OCI-LY7 (cell line): Measurements from ENCODE around the gene FKBP2. TPM values are rescaled to one million over a fixed set of nuclear protein-coding genes. Genes with fewer than 3 reads are reported as not detected.
A peak's percentile ranks its signal among the peaks of the same experiment; 100 is the strongest.

Experiments used
- BruUV-seq: library from RNA; stranded (reverse); fragments of 400-500 nt; replicated peaks from 2 replicates; lab custom pipeline; 2021; lab: Mats Ljungman, UMichigan
- CTCF ChIA-PET: fragments of 300-600 bp; sonication (Branson Sonifier 250); formaldehyde crosslinking; loops from one replicate; lab custom pipeline; 2022; ENCODE audit warnings: antibody characterized with exemption; ENCODE audit not compliant: unreplicated experiment; lab: Charles Lee
- POLR2A ChIA-PET: fragments of 300-600 bp; sonication (Branson Sonifier 250); formaldehyde crosslinking; loops from one replicate; lab custom pipeline; 2022; ENCODE audit warnings: antibody characterized with exemption; lab: Charles Lee
- DNase-seq: peaks from one replicate; pipeline ENCODE4 v3.0.0-alpha.2; 2015; ENCODE audit warnings: low spot score
- H2AFZ ChIP-seq: fragments of 200-600 bp; sonication (generic), shearing (Covaris generic); 2 replicates; pipeline ENCODE4 v1.6.1; 2014; ENCODE audit warnings: mild to moderate bottlenecking, antibody characterized with exemption, low read length, moderate library complexity
- H3K27ac ChIP-seq: fragments of 200-600 bp; sonication (generic); 2 replicates; pipeline ENCODE4 v1.5.1; 2014; ENCODE audit warnings: mixed run types, low read depth, mild to moderate bottlenecking, moderate library complexity, low read length, inconsistent platforms; ENCODE audit not compliant: poor library complexity, severe bottlenecking
- H3K36me3 ChIP-seq: fragments of 200-600 bp; sonication (generic); 2 replicates; pipeline ENCODE4 v1.6.1; 2014; ENCODE audit warnings: mild to moderate bottlenecking, antibody characterized with exemption, low read length, moderate library complexity, mixed read lengths; ENCODE audit not compliant: insufficient read depth
- H3K4me1 ChIP-seq: fragments of 200-600 bp; sonication (generic); 2 replicates; pipeline ENCODE4 v1.5.1; 2014; ENCODE audit warnings: mild to moderate bottlenecking, low read length; ENCODE audit not compliant: insufficient read depth, poor library complexity, severe bottlenecking
- H3K4me2 ChIP-seq: fragments of 200-600 bp; sonication (generic); 2 replicates; pipeline ENCODE4 v1.6.1; 2014; ENCODE audit warnings: mild to moderate bottlenecking, low read length
- H3K4me3 ChIP-seq: fragments of 200-600 bp; sonication (generic); 2 replicates; pipeline ENCODE4 v1.5.1; 2014; ENCODE audit warnings: mild to moderate bottlenecking, low read depth, low read length; ENCODE audit not compliant: poor library complexity, severe bottlenecking
- H3K79me2 ChIP-seq: fragments of 200-600 bp; sonication (generic); 2 replicates; pipeline ENCODE4 v1.6.1; 2016; ENCODE audit warnings: low read depth, mild to moderate bottlenecking, low read length, moderate library complexity, mixed read lengths; ENCODE audit not compliant: insufficient read depth
- H3K9me2 ChIP-seq: fragments of 200-600 bp; sonication (generic); 2 replicates; pipeline ENCODE4 v1.6.1; 2016; ENCODE audit warnings: mild to moderate bottlenecking, low read length, mixed read lengths; ENCODE audit not compliant: insufficient read depth
- H3K9me3 ChIP-seq: fragments of 200-600 bp; sonication (generic); 2 replicates; pipeline ENCODE4 v1.6.1; 2014; ENCODE audit warnings: mild to moderate bottlenecking, mixed run types, low read length, mixed read lengths
- H4K20me1 ChIP-seq: fragments of 200-600 bp; sonication (generic); 2 replicates; pipeline ENCODE4 v1.6.1; 2014; ENCODE audit warnings: mild to moderate bottlenecking, antibody characterized with exemption, low read length, moderate library complexity, mixed read lengths; ENCODE audit not compliant: insufficient read depth
- EZH2phosphoT487 ChIP-seq: fragments of 200-600 bp; sonication (generic); IDR thresholded peaks from 2 replicates; pipeline ENCODE4 v1.6.1; 2018; ENCODE audit warnings: low read depth, borderline replicate concordance, mild to moderate bottlenecking, mixed run types, antibody characterized with exemption, low read length, moderate library complexity, mixed read lengths
- intact Hi-C: fragments of 100-400 bp; cut with micrococcal nuclease; formaldehyde crosslinking; loops from one replicate; pipeline ENCODE4 v1.10.0; 2022; ENCODE audit not compliant: unreplicated experiment
- total RNA-seq, 2 experiments: library from RNA; depleted of rRNA in 1 of 2; stranded (reverse); fragments of >200 nt in 1 of 2; shearing (Covaris generic) in 1 of 2; gene quantifications; 2 replicates each; pipeline ENCODE4 v1.2.3, GENCODE V29; 2014 to 2022
- TF ChIP-seq, protein P1 (sequence below): fragments of 200-600 bp; sonication (generic); conservative IDR thresholded peaks from 2 replicates; pipeline ENCODE4 v1.5.1; 2014; ENCODE audit warnings: mild to moderate bottlenecking, antibody characterized with exemption, low read length, moderate library complexity, mixed read lengths

Gene FKBP2
- total RNA-seq, 2 experiments from 2014 or later = 45.5 to 57.3 TPM

- DNase-seq = peak; percentile 98
Measured at GRCh38 chr11:64241491-64242374, 838 bp downstream of the FKBP2 start.

DNA sequence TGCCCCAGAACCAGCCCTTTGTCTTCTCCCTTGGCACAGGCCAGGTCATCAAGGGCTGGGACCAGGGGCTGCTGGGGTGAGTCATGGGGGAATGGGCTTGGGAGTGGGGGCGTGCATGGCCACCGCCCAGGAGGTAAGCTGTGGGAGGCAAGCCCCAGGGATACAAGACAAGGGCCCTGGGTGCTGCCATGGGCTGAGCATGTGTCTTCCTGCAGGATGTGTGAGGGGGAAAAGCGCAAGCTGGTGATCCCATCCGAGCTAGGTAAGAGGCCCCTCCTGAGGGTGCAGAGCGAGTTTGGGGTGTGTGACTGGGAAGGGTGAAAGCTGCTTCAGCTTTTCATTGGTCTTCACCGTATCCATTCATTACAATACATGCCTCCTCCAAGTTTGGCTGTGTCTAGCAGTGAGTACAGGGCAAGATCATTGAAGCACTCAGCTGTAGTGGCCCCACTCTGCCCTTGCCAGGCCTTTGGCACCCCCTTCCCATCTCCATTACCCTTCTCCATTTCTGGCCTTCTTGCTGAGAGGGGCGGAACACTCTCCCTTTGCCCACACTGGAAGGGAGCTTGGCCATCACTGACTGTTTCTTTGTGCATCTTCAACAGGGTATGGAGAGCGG is 2.5 kb downstream of the FKBP2 start:
- H4K20me1 ChIP-seq = no peaks in the 10 kb centered on the region
- H3K27ac ChIP-seq = peak overlapping the region; percentile 4
- no peaks in the 10 kb centered on the region for H3K9me3 ChIP-seq
- ChIA-PET POLR2A (interaction anchor here (0.9 to 2.5 kb wide), 3 partner anchors 19 to 74 kb away, joined by 3 to 10 read pairs (median 5); partner anchors contain the start of genes PRDX5 and TRMT112), CTCF (interaction anchor here (0.7 to 1.2 kb wide), 2 partner anchors 38 to 61 kb away, joined by 3 to 4 read pairs; no protein-coding TSS in a partner anchor)
- no peak overlapping the region; the same call in 1 of the 2 replicates for H3K4me2 ChIP-seq
- H3K9me2 ChIP-seq = no peaks in the 10 kb centered on the region
- peaks cover 34% of the 10 kb centered on the region for H3K36me3 ChIP-seq
- DNase-seq = no peak
- no peak overlapping the region for H3K4me3 ChIP-seq
- intact Hi-C loops = no loop called here
- peaks cover 56% of the 10 kb centered on the region for H3K4me1 ChIP-seq
- BruUV-seq = TSS peak; percentile 61
- TF ChIP-seq, protein P1, sequence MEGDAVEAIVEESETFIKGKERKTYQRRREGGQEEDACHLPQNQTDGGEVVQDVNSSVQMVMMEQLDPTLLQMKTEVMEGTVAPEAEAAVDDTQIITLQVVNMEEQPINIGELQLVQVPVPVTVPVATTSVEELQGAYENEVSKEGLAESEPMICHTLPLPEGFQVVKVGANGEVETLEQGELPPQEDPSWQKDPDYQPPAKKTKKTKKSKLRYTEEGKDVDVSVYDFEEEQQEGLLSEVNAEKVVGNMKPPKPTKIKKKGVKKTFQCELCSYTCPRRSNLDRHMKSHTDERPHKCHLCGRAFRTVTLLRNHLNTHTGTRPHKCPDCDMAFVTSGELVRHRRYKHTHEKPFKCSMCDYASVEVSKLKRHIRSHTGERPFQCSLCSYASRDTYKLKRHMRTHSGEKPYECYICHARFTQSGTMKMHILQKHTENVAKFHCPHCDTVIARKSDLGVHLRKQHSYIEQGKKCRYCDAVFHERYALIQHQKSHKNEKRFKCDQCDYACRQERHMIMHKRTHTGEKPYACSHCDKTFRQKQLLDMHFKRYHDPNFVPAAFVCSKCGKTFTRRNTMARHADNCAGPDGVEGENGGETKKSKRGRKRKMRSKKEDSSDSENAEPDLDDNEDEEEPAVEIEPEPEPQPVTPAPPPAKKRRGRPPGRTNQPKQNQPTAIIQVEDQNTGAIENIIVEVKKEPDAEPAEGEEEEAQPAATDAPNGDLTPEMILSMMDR = no peak
- TF ChIP-seq EZH2phosphoT487 = no peak
- H3K79me2 ChIP-seq = peaks cover 28% of the 10 kb centered on the region
- no peak overlapping the region for H2AFZ ChIP-seq

More at GRCh38 chr11:64241491-64242374, 838 bp downstream of the FKBP2 start:
- Histone ChIP-seq H3K27ac (peak overlapping the region; percentile 91), H3K9me3 (no peaks in the 10 kb centered on the region), H3K4me2 (peak overlapping the region; percentile 98), H3K4me3 (peak overlapping the region; percentile 81), H2AFZ (no peak overlapping the region), H4K20me1 (no peaks in the 10 kb centered on the region), H3K79me2 (peaks cover 28% of the 10 kb centered on the region), H3K9me2 (no peaks in the 10 kb centered on the region), H3K36me3 (peaks cover 47% of the 10 kb centered on the region), H3K4me1 (peaks cover 46% of the 10 kb centered on the region)
- no peak for TF ChIP-seq EZH2phosphoT487
- TF ChIP-seq, protein P1 = no peak
- ChIA-PET POLR2A (interaction anchor here (0.6 to 2.5 kb wide), 9 partner anchors 9 to 1445 kb away, joined by 3 to 27 read pairs (median 5); partner anchors contain the start of genes FERMT3, NUDT22, PRDX5 and TRMT112), CTCF (interaction anchor here (0.6 to 0.9 kb wide), 5 partner anchors 36 to 1371 kb away, joined by 3 to 4 read pairs (median 3); no protein-coding TSS in a partner anchor)
- intact Hi-C loops = loop anchor here (2.0 kb wide), 3 partner anchors 35 to 63 kb away; partner anchors contain the start of genes ESRRA, FERMT3 and STIP1
- no TSS peak for BruUV-seq
